Activated CD4-positive, CD25-positive, alpha-beta regulatory T cell (primary cell): ENCODE data around the gene PDZRN3.

Experiments
- DNase-seq, 4 experiments: peaks; one replicate each; lab custom pipeline; 2025; lab: John Stamatoyannopoulos, UW

PDZRN3 gene

GRCh38 chr3:73556520-73557372, 68.0 kb downstream of the PDZRN3 start:
- no peak for DNase-seq

GRCh38 chr3:73555076-73555475, 69.7 kb downstream of the PDZRN3 start:
- DNase-seq = no peak

GRCh38 chr3:73552700-73553099, 72.0 kb downstream of the PDZRN3 start:
- no peak for DNase-seq

- no peak for DNase-seq
Observed at GRCh38 chr3:73550032-73550431, 74.7 kb downstream of the PDZRN3 start.

GRCh38 chr3:73549051-73549600, 75.6 kb downstream of the PDZRN3 start:
- no peak for DNase-seq

GRCh38 chr3:73548436-73548835, 76.3 kb downstream of the PDZRN3 start:
- no peak for DNase-seq

- DNase-seq = no peak
Observed at GRCh38 chr3:73547427-73548248, 77.1 kb downstream of the PDZRN3 start.

GRCh38 chr3:73546961-73547360, 77.8 kb downstream of the PDZRN3 start:
- no peak for DNase-seq

GRCh38 chr3:73543412-73543811, 81.3 kb downstream of the PDZRN3 start:
- no peak for DNase-seq

- no peak for DNase-seq
Observed at GRCh38 chr3:73542136-73542535, 82.6 kb downstream of the PDZRN3 start.

- DNase-seq = no peak
Observed at GRCh38 chr3:73540969-73541740, 83.6 kb downstream of the PDZRN3 start.

GRCh38 chr3:73538486-73538885, 86.3 kb downstream of the PDZRN3 start:
- DNase-seq = no peak

- DNase-seq = no peak
Observed at GRCh38 chr3:73536952-73537351, 87.8 kb downstream of the PDZRN3 start.

GRCh38 chr3:73536336-73536895, 88.3 kb downstream of the PDZRN3 start:
- no peak for DNase-seq

GRCh38 chr3:73535931-73536330, 88.8 kb downstream of the PDZRN3 start:
- no peak for DNase-seq

- DNase-seq = no peak
Observed at GRCh38 chr3:73535137-73535536, 89.6 kb downstream of the PDZRN3 start.

GRCh38 chr3:73530022-73530396, 94.7 kb downstream of the PDZRN3 start:
- DNase-seq = no peak

GRCh38 chr3:73529308-73530021, 95.3 kb downstream of the PDZRN3 start:
- no peak for DNase-seq

GRCh38 chr3:73525591-73525990, 99.2 kb downstream of the PDZRN3 start:
- no peak for DNase-seq

GRCh38 chr3:73523661-73524060, 101.1 kb downstream of the PDZRN3 start:
- DNase-seq = no peak

- DNase-seq = no peak
Observed at GRCh38 chr3:73521734-73522336, 102.9 kb downstream of the PDZRN3 start.
